GM12874 (cell line): ENCODE results near the gene NCR2.

Source experiments
- TF ChIP-seq, protein P1 (sequence below): IDR thresholded peaks from 2 replicates; pipeline ENCODE4 v1.5.1; 2011; ENCODE audit warnings: low read depth, mild to moderate bottlenecking, control low read depth, low read length, moderate library complexity; ENCODE audit not compliant: insufficient read depth

Gene NCR2

GRCh38 chr6:41342241-41342640 is 6.8 kb downstream of the NCR2 start:
- TF ChIP-seq, protein P1, sequence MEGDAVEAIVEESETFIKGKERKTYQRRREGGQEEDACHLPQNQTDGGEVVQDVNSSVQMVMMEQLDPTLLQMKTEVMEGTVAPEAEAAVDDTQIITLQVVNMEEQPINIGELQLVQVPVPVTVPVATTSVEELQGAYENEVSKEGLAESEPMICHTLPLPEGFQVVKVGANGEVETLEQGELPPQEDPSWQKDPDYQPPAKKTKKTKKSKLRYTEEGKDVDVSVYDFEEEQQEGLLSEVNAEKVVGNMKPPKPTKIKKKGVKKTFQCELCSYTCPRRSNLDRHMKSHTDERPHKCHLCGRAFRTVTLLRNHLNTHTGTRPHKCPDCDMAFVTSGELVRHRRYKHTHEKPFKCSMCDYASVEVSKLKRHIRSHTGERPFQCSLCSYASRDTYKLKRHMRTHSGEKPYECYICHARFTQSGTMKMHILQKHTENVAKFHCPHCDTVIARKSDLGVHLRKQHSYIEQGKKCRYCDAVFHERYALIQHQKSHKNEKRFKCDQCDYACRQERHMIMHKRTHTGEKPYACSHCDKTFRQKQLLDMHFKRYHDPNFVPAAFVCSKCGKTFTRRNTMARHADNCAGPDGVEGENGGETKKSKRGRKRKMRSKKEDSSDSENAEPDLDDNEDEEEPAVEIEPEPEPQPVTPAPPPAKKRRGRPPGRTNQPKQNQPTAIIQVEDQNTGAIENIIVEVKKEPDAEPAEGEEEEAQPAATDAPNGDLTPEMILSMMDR: no peak

DNA sequence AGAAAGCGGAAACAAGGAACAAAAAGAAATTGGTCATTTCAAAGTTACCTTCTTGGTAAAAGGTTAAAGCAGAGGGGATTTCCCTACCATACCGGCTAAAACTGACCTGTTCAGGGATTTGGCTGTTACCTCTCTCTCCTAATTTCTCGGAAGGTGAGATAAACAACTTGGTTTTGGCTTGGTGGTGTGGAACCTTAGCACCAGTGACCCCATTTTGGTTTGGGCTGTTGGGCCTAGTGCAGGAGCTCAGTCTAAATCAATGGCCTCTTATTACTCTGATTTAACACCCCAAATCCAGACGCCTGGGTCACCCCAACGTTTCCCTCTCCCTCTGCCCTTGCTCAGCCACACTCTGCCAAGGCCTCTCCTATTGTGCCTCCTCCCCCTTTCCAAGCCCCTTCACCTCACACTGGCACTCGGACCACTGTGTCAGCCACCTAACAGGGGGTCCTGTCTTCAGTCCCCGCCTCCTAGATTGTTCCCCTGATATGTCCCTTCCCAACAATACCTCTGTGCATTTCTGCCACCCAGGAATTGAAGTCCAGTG is 8.3 kb downstream of the NCR2 start:
- TF ChIP-seq, protein P1: no peak

DNA sequence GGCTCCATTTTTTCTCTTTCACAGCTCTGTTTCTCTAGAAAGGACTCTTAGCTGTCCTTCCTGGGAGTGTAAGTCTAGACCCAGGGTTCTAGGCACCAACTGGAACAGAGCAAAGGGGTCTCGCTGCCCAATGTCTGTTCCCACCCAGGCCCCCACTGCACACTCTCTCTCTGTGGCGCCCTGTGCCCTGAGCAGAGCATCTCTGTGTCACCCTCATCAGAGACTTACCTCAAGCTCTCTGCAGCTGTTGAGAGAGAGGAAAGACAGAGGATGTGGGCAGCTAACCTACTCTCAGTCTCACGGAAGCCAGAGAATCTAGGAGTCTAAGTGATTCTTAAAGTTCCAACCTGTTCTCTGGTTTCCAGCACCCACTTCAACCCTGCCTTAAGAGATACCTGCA is 9.5 kb downstream of the NCR2 start:
- TF ChIP-seq, protein P1: no peak

- TF ChIP-seq, protein P1: no peak
Observed at GRCh38 chr6:41345901-41346300, 10.5 kb downstream of the NCR2 start.

- TF ChIP-seq, protein P1: no peak
Observed at GRCh38 chr6:41346441-41346840, 11.0 kb downstream of the NCR2 start.

GRCh38 chr6:41347378-41348050 is 12.1 kb downstream of the NCR2 start:
- TF ChIP-seq, protein P1: no peak

GRCh38 chr6:41348934-41349333 is 13.5 kb downstream of the NCR2 start:
- TF ChIP-seq, protein P1: no peak
